CD4-positive, alpha-beta T cell treated with Interleukin-2 at 100 ng/mL for 4 hours (primary cell): ENCODE measurements around the gene HS3ST3B1.

Experiments
- DNase-seq: peaks from one replicate; pipeline ENCODE4 v3.0.0-alpha.2; 2020; ENCODE audit warnings: low spot score

Gene HS3ST3B1

GRCh38 chr17:14303343-14304221, 2.7 kb downstream of the HS3ST3B1 start:
- peak; percentile 56 for DNase-seq

- DNase-seq = no peak
Measured at GRCh38 chr17:14304222-14304772, 3.4 kb downstream of the HS3ST3B1 start.

GRCh38 chr17:14304773-14305517, 4.1 kb downstream of the HS3ST3B1 start:
- DNase-seq = no peak

- no peak for DNase-seq
Measured at GRCh38 chr17:14305785-14306496, 5.1 kb downstream of the HS3ST3B1 start.

- no peak for DNase-seq
Measured at GRCh38 chr17:14306596-14306995, 5.7 kb downstream of the HS3ST3B1 start.

- DNase-seq = no peak
Measured at GRCh38 chr17:14307560-14308024, 6.7 kb downstream of the HS3ST3B1 start.

- DNase-seq = no peak
Measured at GRCh38 chr17:14308636-14308964, 7.7 kb downstream of the HS3ST3B1 start.

GRCh38 chr17:14308965-14309879, 8.3 kb downstream of the HS3ST3B1 start:
- peak; percentile 93 for DNase-seq

GRCh38 chr17:14310101-14310500, 9.2 kb downstream of the HS3ST3B1 start:
- no peak for DNase-seq

GRCh38 chr17:14310605-14311004, 9.7 kb downstream of the HS3ST3B1 start:
- DNase-seq = no peak

GRCh38 chr17:14311186-14311705, 10.4 kb downstream of the HS3ST3B1 start:
- no peak for DNase-seq

- DNase-seq = no peak
Measured at GRCh38 chr17:14311981-14312380, 11.1 kb downstream of the HS3ST3B1 start.

- no peak for DNase-seq
Measured at GRCh38 chr17:14312522-14312921, 11.6 kb downstream of the HS3ST3B1 start.

GRCh38 chr17:14316126-14316832, 15.4 kb downstream of the HS3ST3B1 start:
- no peak for DNase-seq

- DNase-seq = no peak
Measured at GRCh38 chr17:14317383-14317782, 16.5 kb downstream of the HS3ST3B1 start.

- DNase-seq = no peak
Measured at GRCh38 chr17:14318109-14318917, 17.4 kb downstream of the HS3ST3B1 start.

- DNase-seq = no peak
Measured at GRCh38 chr17:14318918-14319205, 18.0 kb downstream of the HS3ST3B1 start.

- DNase-seq = no peak
Measured at GRCh38 chr17:14320098-14320497, 19.2 kb downstream of the HS3ST3B1 start.

GRCh38 chr17:14320734-14321475, 20.0 kb downstream of the HS3ST3B1 start:
- no peak for DNase-seq
